HG02852 (cell line): ENCODE results near the gene CCL28.

Source experiments
- ATAC-seq: cut with Tn5 transposase; IDR thresholded peaks from one replicate; pipeline ENCODE4 v1.9.1; 2021; ENCODE audit warnings: mild to moderate bottlenecking, moderate library complexity; ENCODE audit not compliant: unreplicated experiment

The CCL28 gene

GRCh38 chr5:43358726-43359125, 53.5 kb downstream of the CCL28 start:
- no peak for ATAC-seq

DNA sequence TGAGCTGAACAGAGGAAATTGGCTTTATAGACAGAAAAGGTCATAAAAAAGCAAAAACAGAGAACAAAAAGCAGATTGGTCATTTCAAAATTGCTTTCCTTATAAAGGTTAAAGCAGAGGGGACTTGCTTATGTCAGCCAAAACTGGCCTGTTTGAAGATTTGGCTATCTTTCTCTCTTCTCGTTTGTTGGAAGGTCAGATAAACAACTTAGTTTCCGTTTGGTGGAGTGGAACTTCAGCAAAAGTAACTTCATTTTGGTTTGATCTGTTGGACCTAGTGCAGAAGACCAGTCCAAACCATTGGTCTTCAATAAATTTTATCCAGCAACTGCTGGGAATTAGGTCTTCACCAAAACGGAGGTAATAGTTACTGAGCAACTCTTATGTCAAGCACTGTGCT, 53.9 kb downstream of the CCL28 start:
- ATAC-seq, result no peak

DNA sequence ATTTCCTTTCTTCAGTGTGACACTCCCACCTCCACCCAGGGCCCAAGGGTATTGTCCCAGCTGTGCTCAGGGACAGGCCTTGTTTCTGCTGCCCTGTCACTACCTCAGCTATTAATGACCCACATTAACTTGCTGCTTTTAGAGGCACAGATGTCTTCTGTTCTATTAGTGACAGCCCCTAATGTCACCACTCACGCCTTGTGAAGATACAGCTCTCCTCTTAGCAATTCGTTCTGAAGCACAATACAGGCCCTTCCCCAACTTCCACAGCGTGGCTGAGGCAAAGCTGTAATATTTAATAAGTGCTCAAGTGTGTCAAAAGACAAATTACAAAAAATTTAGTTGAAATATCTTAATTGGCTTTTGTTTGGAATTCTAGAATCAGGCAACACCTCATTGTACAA, 54.3 kb downstream of the CCL28 start:
- no peak for ATAC-seq

- ATAC-seq, result no peak
These were observed 55.1 kb downstream of the CCL28 start for GRCh38 chr5:43357067-43357466.

DNA sequence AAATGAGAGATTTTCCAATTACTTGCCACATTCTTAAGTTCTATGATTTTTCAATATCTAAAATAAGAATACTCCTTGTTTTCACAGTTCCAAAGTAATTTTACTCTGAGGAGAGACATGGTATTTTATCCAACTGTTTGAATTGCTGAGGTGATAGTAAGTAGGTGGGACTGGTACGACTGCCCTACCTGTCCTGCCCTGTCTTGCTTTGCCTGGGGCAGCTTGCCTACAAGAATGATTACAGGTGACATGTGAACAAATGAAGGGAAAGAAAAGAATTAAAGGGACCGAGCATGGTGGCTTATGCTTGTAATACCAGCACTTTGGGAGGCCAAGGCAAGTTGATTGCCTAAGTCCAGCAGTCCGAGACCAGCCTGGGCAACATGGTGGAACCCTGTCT, 57.4 kb downstream of the CCL28 start:
- ATAC-seq, result no peak

GRCh38 chr5:43353668-43354067, 58.5 kb downstream of the CCL28 start:
- ATAC-seq, result no peak

GRCh38 chr5:43352915-43353314, 59.3 kb downstream of the CCL28 start:
- no peak for ATAC-seq

DNA sequence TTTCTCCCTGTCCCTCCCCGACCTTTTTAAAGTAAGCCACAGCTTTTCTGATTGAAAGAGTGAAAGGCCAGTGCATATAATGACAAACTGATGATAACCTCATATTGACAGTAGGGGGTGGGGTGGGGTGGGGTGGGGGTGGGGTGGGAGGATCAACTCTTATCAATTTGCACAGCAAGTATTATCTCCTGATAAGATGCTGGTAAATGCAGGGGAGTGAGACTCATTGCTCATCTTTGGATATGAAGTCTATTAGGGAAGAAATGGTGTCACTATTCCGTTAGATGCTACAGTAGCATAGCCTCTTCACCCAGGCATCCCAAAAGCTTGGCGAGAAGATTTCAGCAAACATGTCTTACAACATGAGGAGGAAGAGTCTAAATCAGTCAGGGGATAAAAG, 60.1 kb downstream of the CCL28 start:
- ATAC-seq, result no peak

DNA sequence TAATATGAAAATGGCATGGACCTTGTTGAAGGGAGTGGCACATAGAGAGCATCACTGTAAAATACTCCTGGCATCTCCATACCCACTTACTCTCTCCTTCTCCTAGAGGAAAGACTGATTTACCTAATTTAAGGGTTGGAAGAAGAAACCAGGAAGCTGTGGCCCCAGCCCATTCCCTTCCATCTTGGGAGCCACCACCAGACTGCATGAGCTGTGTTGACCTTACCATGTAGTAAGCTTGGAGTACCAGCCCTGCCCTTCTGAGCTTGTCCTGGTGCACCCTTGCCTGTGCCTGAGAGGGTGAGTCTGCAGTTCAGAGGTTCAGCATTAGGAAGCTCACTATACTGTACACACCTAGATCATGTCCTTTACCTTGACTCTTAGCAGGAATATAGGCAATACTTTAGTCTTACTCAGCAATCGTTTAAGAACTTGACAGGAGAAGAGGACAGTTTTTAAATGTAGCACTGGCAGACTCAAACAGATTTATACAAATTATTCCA, 63.3 kb downstream of the CCL28 start:
- ATAC-seq, result no peak

DNA sequence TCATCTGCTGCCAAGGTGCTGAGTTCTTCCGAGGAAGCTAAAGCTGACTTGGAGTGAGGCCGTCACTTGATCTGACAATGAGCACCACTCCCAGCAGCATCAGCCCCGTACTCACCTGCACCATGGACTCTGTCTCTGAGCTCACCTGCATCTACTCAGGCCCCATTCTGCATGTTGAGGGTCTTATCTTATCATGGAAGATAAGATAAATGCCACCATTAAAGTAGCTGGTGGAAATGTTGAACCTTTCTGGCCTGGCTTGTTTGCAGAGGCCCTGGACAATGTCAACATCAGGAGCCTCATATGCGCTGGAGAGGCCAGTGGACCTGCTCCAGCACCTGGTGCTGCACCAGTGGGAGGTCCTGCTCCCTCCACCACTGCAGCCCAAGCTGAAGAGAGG, 64.0 kb downstream of the CCL28 start:
- ATAC-seq, result no peak

DNA sequence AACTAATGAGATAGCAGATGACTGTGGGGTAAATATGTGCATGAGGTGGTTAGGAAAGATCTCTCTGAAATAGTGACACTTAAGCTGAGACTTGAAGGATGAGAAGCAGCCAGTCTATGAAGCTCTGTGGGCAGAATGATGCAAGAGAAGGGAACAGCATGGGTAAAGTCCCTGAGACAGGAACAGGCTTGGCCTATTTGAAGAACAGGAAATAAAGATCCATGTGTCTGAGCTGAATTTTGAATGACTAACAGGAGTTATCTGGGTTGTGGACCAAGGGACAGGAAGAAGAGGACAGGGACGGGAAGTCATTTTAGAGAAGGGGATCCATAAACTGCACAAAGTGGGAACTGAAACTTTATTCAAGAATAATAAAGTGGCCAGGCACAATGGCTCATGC, 73.3 kb downstream of the CCL28 start:
- no peak for ATAC-seq

DNA sequence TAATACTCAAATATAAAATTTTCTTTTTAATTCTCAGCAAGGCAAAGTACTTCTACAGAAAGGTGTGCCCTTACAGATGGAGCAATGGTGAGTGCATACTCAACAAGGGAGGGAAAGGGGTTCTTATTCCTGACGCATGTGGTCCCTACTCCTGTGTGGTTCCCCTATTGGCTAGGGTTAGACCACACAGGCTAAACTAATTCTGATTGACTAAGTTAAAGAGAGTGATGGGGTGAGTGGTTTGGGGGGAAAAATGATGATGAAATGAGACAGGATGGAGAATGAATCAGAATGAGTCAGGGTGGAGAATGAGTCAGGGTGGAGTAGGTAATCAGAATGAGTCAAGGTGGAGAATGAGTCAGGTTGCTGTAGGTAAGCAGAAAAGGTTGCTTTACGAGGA, 76.0 kb downstream of the CCL28 start:
- ATAC-seq, result no peak

DNA sequence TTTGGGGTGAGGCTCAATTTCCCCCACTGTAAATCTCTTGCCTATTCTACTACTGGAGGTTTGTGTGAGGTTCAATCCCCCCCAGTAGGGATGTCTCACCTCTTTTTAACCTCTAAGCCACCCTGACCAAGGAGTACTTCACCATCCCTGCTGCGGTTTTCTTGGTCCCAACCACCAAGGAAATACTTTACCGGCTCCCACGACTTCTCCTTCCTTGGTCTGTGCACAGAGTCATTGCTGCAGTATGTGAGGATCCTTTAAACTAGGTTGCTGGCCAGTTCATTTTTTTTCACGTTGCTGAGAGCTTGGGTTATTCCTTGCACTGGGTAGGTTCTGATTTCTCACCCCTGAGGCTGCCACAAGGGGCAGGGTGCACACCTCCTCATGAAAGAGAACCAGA, 76.5 kb downstream of the CCL28 start:
- ATAC-seq, result no peak

- ATAC-seq, result no peak
These were observed 79.8 kb downstream of the CCL28 start for GRCh38 chr5:43332401-43332800.
